ENCODE measurements around the gene EFCAB8. TPM values are rescaled to one million over a fixed set of nuclear protein-coding genes. Genes with fewer than 3 reads are reported as not detected.
"Not testable (repeated sequence)": the region's sequence is repeated elsewhere in the genome, so short reads cannot be mapped to it uniquely, and the experiment has no call there.

Gene EFCAB8
- total RNA-seq, 1 experiment from 2014 or later: 0.09 TPM

DNA sequence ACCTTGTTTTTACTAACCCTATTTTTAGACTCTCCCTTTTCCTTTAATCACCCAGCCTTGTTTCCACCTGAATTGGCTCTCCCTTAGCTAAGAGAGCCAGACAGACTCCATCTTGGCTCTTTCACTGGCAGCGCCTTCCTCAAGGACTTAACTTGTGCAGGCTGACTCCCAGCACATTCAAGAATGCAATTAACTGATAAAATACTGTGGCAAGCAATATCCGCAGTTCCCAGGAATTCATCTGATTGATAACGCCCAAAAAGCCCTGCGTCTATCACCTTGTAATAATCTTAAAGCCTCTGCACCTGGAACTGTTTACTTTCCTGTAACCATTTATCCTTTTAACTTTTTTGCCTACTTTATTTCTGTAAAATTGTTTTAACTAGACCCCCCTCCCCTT, 116.4 kb downstream of the EFCAB8 start:
- not testable (repeated sequence) for H3K36me3 Mint-ChIP-seq (ENCODE audit: insufficient read depth in 1 of 3, low read depth in 3 of 3); DNase-seq; H4K8ac ChIP-seq (replicated peaks; ENCODE audit: insufficient read length, low read depth, low read length); H3K4me2 ChIP-seq (ENCODE audit: insufficient read depth, insufficient read length, low read length); H4K91ac ChIP-seq (ENCODE audit: insufficient read length, low read depth, low read length); H2BK12ac ChIP-seq (ENCODE audit: insufficient read length, low read depth, low read length); H2AK5ac ChIP-seq (ENCODE audit: insufficient read length, low read length); H2BK20ac ChIP-seq (ENCODE audit: low read depth, low read length, poor library complexity, severe bottlenecking); H4K20me1 ChIP-seq (ENCODE audit: control insufficient read depth, insufficient read depth, insufficient read length); H3K9ac ChIP-seq (ENCODE audit: extremely low read depth, insufficient read length, low read length); H3K27me3 ChIP-seq (ENCODE audit: insufficient read depth, low read length); H2AFZ ChIP-seq (ENCODE audit: low read length); H3K18ac ChIP-seq (ENCODE audit: insufficient read length, low read depth, low read length); H4K5ac ChIP-seq (ENCODE audit: insufficient read length, low read depth, low read length); H3K9me3 ChIP-seq (ENCODE audit: control insufficient read depth, low read depth, low read length); H3K23ac ChIP-seq (ENCODE audit: insufficient read length, low read depth, low read length); H2BK120ac ChIP-seq (ENCODE audit: low read depth, low read length, poor library complexity, severe bottlenecking); H3K27me3 Mint-ChIP-seq (ENCODE audit: low read depth); H3K14ac ChIP-seq (ENCODE audit: insufficient read depth, low read length); H3K79me2 ChIP-seq (ENCODE audit: insufficient read depth, low read length); H3T11ph ChIP-seq (ENCODE audit: low read length); H3K4ac ChIP-seq (ENCODE audit: low read depth, low read length); H2BK5ac ChIP-seq (ENCODE audit: insufficient read length, low read length); H3K79me1 ChIP-seq (ENCODE audit: insufficient read depth, low read depth, low read length, poor library complexity, severe bottlenecking); H3K56ac ChIP-seq (ENCODE audit: insufficient read length, low read depth, low read length); H3K23me2 ChIP-seq (ENCODE audit: insufficient read length, low read depth, low read length, poor library complexity, severe bottlenecking); H3K4me1 ChIP-seq (ENCODE audit: insufficient read depth, low read length); H2BK15ac ChIP-seq (ENCODE audit: low read depth, low read length); H3K4me3 Mint-ChIP-seq
- H3K27ac ChIP-seq (ENCODE audit: insufficient read length, low read depth, low read length): peak overlapping the region; percentile 17
- no CpG with 5 or more reads among the region's 4 CpGs for WGBS (ENCODE audit: extremely low coverage, insufficient read length, low lambda C conversion rate)
- Mint-ChIP-seq H3K9me3 (peaks cover 8 to 11% of the 10 kb centered on the region in 2 experiments), H3K27ac (peak overlapping the region in 1 of 3 experiments; percentile 87; a peak in 4 of 7 replicates), H3K4me1 (peaks cover 14 to 23% of the 10 kb centered on the region in 2 experiments)

All from H9 (cell line).